Measurements from ENCODE around the gene GABBR2.

The GABBR2 gene

GRCh38 chr9:98565152-98566135, 143.3 kb downstream of the GABBR2 start:
- peak; percentile 37 for DNase-seq

DNA sequence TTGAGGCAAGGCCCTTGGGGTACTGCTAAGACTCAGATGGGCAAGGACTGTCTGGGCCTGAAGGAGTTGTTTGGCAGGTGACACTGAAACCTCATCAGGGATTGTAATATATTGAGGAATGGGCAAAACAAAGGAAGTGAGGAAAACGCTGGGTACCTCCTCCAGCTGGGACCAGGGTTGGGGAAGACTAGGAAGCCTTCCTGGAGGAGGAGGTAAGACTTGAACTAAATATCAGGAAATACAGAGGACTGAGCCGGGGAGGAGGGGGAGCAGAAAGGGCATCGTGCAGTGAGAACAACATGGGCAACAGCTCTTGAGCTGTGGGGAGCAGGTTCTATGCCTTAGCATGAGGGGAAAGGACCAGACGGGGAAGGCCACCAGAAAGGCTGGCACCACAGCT, 144.0 kb downstream of the GABBR2 start:
- peak; percentile 1 for DNase-seq

DNA sequence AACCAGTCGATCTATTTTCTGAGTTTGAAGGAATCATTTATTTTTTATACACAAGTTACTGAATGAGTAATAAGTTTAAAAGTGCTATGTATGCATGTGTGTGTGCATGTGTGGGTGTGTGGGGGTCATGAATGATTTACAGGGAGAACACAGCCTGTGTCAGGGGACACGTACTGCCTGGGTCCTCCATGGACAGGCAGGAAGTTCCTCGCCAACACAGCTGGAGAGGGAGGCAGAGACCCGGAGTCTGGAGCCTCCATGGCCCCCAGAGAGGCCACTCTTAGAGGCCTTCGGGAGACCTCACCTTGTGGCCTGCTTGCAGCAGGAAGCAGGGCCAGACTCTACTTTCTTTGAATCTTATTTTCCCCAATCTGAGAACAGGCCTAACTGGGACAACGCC, 144.7 kb downstream of the GABBR2 start:
- peak; percentile 17 for DNase-seq

- DNase-seq: peak; percentile 44
Measured at GRCh38 chr9:98563212-98563907, 145.4 kb downstream of the GABBR2 start.

GRCh38 chr9:98559561-98559960, 149.2 kb downstream of the GABBR2 start:
- no peak for DNase-seq

GRCh38 chr9:98558575-98558974, 150.2 kb downstream of the GABBR2 start:
- DNase-seq: peak; percentile 30

- DNase-seq: peak; percentile 24
Measured at GRCh38 chr9:98556511-98556910, 152.2 kb downstream of the GABBR2 start.

DNA sequence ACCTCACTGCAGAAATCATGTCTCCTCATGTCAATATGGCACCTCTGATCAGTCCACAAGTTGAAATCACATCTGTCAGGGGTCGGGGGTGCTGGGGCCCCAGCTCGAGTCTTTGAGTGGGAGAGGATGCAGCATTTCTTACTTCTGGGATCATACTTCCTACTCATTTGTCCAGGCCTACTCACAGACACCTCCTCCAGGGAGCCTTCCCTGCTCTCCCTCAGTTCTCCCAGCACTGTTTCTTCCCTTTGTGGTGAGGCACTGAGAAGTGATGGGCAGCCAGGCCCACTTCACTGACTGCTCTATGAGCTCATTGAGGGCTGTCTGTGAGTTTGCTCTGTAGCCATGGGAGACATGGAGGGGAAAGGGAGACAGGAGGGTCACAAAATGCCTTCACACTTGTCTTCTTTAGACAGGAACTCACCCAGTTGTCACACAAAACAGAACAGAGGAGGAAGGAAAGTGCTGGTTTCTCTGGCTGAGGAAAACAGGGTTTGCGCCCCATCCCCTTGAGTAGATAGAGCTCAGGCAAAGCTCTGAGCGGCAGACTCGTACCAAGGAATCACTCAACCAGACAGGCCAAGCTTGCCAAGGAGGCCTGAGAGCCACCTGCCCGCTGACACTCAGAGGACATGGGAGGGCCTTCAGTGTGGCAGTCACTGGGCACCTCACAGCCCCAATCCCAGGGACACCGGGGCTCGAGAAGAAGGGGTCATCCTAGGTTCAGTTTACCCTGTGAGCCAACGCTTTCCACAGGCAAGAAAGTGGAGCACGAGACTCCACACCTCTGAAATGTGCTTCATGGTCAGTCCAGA, 152.9 kb downstream of the GABBR2 start:
- DNase-seq: peak; percentile 11

DNA sequence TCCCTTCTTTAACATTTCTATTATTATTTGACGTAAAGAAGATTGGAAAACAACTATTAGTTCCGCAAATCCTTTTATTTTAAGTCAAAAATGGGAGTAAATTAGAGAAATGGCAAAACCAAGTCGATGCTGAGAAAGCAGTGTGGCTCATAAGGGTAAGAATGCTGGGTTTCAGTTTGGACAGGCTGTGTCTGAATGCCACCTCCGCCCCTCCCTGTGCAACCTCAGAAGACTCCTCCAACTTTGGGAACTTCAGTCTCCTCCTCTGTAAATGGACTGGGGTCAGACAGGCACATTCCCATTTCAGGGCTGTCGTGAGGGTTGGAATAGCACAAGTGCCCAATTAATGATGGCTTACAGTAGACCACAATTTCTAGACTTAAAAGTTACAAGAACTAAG, 154.0 kb downstream of the GABBR2 start:
- peak; percentile 19 for DNase-seq

GRCh38 chr9:98552331-98552730, 156.4 kb downstream of the GABBR2 start:
- DNase-seq: no peak

GRCh38 chr9:98551511-98552286, 157.0 kb downstream of the GABBR2 start:
- DNase-seq: no peak

- no peak for DNase-seq
Measured at GRCh38 chr9:98550206-98550820, 158.4 kb downstream of the GABBR2 start.

GRCh38 chr9:98549401-98549800, 159.3 kb downstream of the GABBR2 start:
- DNase-seq: no peak

DNA sequence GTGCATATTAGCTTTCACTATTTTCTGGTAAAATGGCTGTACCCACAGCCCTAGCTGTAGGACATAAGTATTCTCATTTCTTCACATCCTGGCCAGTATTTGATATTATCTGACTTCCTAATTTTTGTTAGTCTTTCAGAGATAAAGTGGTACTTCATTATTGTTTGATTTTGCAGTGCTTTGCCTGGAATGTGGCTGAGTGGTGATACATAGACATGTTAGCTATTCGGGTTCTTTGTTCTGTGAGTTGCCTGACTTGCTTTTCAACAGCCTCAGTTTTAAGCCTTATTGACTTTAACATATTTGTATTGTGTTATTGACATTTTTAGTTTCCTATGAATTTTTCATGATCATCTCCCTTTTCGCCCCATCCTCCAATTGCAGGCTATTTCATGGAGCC, 161.1 kb downstream of the GABBR2 start:
- no peak for DNase-seq

DNA sequence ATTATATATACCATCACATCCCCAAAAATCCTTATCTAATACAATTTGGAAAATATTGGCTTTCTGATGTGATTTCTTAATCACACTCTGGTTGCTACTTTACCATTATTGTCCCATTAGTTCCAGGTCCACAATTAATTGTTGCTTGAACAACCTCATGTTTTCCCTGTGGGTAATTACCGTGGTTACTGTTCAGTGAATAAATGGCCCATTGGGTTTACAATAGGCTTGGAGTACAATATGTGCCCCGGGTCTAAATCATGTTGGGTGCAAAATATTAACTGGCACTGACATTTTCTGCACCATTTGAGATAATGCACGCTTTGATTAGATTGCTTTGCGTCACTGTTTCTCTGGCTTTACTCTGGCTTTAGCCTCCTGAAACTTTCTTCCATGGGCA, 163.7 kb downstream of the GABBR2 start:
- no peak for DNase-seq

DNA sequence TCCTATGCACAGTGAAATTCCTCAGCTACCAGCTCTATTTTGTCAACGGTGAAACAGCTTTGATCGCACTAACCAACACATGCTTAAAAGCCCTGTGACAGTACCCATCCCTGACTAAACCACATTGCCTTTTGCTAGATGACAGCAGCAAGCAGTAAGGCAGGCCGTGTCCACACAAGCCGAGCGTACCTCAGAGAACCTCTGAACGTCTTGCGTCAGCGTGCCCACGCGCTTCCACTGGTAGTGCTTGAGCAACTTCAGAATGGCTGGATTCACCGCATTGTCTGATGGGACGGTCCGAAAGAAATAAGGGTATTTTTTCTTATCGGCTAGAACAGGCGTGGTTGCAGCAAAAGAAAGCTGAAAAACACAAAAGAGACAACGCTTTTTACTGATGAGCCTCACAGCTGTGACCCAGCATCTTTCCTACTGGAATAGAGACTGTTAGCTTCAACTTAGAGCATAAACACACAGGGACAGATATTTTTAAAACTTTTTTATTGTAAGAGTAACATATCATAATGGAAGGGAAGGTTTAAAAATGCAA, 167.0 kb downstream of the GABBR2 start:
- no peak for DNase-seq

- no peak for DNase-seq
Measured at GRCh38 chr9:98540476-98540875, 168.3 kb downstream of the GABBR2 start.

GRCh38 chr9:98539954-98540353, 168.8 kb downstream of the GABBR2 start:
- no peak for DNase-seq

GRCh38 chr9:98538626-98539031, 170.1 kb downstream of the GABBR2 start:
- no peak for DNase-seq

DNA sequence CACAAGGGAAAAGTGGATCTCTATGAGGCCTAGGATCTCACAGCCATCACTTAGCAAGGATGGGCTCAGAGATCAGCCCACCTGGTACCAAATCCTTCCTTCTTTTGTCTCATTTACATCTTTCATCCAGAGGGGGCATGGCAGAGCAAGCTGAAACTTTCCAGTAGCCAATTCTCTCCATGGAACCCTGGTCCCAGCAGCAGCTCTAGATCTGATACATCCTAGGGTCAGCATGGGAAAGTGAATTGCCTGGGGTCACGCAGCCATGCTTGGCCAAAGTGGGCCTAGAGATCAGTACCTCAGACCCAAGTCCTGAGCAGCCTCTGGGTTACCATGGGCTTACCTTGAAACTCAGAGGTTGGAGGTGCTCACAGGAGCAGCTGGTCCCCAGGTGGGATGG, 170.5 kb downstream of the GABBR2 start:
- DNase-seq: no peak

- no peak for DNase-seq
Measured at GRCh38 chr9:98536542-98537173, 172.1 kb downstream of the GABBR2 start.

All from activated CD8-positive, alpha-beta memory T cell treated with anti-CD3 and anti-CD28 coated beads for 24 hours (primary cell).